Measurements from ENCODE around the gene WNT7B. TPM values are rescaled to one million over a fixed set of nuclear protein-coding genes. Genes with fewer than 3 reads are reported as not detected.

WNT7B gene
- total RNA-seq, 1 donor from 2014 or later = 22.1 TPM

DNA sequence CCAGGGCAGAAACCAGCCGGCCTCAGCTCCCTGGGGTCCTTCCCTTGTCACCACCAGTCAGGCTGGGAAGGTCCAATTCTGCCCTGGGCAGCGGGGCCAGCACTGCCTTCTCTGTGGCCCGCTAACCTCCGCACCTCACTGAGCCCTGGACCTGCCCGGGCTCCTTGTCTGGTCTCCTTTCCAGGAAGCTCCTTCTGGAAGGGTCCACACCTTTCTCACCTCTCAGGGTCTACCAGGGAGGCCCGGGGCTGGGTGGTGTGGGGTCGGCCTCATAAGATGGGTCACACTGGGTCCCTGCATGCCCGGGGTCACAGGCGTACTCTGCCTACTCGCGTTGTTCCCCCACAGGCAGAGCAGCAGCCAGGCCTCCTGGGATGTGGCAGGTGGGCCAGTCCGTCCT lies 69.0 kb downstream of the WNT7B start:
- DNase-seq (ENCODE audit: low spot score) = no peak

DNA sequence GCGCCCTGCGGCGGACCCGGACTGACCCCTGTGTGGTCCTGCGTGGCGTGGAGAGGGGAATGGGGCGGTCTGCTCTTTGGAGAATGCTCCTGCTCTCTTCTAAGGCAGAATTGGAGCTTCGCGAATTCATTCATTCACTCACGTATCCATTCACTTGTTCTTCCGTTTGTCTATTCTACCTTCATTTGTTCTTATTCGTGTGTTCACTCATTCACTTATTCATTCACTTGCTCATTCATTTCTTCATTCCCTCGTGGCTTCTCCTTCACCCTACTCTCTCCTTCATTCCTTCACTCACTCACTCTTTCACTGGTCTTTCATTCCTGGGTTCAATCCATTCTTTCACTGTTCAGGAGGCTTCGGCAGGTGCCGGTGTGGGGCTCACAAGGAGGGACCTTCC lies 69.6 kb downstream of the WNT7B start:
- DNase-seq (ENCODE audit: low spot score) = no peak

GRCh38 chr22:45906946-45907345 lies 70.0 kb downstream of the WNT7B start:
- DNase-seq (ENCODE audit: low spot score) = no peak

GRCh38 chr22:45905924-45906865 lies 70.8 kb downstream of the WNT7B start:
- no peak for DNase-seq (ENCODE audit: low spot score)

DNA sequence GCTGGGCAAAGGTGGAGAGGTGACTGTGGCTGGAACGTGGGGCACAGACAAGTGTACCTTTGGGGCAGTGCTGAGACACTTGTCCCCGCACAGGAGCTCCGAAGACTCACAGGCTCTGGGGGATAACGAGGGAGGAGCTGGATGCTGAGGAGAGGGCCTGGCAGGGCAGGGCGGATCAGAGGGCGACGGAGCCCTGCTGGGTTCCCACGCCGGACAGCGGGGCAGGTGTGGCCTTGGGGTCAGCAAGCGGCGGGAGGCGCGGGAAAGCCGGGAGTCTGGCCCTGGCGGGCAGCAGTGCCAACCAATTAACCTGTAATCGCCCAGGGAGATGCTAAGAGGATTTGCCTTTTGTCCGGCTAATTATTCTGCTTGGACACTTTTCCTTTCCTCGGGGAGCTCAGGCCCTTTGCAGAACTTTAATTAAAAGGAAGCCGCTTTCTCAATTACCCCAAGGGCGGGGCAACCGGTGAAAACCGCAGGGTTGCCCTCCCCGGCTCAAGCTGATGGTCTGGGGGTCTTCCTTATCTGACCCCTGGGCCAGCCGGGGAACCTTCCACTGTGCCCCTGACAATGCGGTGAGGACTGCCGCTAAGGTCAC lies 71.5 kb downstream of the WNT7B start:
- DNase-seq (ENCODE audit: low spot score) = no peak

DNA sequence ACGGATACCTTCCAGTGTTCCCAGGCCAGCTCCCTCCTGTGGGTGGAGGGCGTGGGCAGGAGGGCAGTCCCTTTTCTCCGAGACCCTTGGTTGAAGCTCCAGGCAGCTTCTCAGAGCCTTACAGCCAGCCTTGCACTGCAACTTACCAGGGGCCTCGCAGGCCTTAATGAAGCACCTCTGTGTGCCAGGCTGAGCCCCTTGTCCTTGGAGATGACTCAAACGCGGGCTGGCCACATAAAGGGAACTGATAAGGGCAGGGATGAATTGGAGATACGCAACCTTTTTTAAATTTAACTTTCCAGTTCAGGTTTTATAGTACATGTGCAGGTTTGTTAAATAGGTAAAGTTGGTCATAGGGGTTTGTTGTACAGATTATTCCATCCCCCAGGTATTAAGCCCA lies 72.7 kb downstream of the WNT7B start:
- no peak for DNase-seq (ENCODE audit: low spot score)

DNA sequence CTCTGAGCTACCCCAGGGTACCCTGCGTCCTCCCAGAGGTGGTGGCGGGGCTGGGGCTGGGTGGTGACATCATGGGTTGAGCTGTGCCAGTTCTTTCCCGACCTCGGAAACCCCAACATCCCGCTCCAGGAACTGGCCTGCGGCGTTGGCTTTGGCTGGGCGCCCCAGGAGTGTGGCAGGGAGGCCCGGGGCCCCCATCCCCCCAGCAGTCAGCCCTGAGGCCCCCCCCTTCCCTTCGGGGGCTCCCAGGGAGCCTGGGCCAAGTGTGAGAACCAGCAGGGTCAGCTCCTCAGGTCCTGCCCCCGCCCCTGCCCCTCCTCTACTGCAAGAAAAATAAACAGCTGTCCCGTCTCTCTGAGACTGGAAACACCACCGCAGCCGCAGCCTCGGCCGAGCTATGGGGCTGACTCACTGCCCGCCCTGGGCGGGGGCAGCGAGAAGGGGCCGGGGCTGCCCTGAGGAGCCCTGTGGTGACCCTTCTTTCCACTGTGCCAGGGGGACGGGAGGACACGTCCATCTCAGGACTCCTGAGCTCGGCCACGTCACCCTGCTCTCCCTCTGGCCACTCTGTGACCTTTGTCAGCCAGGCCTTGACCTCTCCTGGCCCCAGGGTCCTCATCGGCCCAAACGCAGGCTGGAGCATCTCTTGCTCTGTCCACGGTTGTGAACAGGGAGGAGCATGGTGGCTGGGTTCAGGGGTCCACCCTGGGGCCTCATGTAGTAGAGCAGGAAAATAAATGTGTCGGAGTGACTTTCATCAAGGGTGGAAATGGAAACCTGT lies 73.4 kb downstream of the WNT7B start:
- DNase-seq (ENCODE audit: low spot score) = no peak

DNA sequence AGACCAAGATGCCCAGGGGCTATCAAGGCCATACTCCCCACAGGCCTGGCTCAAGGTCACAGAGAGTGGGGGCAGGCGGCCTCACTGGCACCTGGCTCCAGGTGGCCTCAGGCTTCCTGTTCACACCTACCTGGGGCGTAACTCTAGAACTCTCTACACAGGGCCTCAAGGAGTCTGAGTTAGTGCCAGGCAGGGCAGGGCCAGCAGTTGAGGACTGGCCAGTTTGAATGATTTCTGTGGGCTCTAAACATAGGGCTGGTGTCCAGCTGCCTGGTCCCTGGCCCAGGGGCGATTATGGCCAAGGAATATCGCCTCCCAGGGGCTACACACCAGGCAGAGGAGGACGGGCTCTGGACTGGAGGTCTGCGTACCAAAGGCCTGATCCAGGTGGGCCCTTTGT lies 79.2 kb downstream of the WNT7B start:
- DNase-seq (ENCODE audit: low spot score) = no peak

- no peak for DNase-seq (ENCODE audit: low spot score)
These were observed 79.9 kb downstream of the WNT7B start for GRCh38 chr22:45896964-45897538.

DNA sequence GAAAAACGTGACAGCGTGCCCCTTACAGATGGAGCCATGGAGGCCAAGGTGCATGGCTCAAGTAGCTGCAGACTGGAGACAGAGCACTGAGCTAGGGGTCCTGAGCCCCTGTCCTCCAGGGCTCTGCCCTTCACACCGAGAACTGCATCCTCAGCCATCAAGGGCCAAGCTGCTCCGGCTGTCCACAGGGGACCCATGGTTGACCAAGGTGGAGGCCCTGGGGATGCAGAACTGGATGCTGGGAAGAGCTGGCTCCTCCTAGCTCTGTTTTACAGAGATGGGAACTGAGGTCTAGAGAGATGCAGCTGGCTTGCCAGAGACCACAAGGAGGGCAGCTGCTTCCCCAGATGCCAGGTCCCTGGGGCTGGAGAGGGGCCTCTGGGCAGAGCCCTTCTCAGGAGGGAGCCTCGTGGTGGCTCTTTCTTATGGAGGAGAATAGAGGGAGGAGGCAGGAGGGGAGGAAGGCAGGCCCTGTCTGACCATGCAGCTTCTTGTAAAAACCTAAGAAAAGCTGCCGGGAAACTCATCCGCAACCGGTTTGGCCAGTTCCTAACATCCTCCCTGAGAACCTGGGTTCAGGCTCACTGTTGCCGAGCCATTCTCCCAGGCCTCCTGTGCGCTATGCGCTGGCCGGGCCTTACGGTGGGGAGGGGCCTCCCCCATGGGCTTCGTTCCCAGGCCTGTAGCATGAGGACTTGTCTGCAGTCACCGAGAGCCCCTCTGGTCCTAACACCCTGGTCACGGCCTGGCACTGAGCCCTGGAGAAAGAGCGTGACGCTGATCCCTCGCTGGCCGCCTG lies 80.6 kb downstream of the WNT7B start:
- peak; percentile 61 for DNase-seq (ENCODE audit: low spot score)

DNA sequence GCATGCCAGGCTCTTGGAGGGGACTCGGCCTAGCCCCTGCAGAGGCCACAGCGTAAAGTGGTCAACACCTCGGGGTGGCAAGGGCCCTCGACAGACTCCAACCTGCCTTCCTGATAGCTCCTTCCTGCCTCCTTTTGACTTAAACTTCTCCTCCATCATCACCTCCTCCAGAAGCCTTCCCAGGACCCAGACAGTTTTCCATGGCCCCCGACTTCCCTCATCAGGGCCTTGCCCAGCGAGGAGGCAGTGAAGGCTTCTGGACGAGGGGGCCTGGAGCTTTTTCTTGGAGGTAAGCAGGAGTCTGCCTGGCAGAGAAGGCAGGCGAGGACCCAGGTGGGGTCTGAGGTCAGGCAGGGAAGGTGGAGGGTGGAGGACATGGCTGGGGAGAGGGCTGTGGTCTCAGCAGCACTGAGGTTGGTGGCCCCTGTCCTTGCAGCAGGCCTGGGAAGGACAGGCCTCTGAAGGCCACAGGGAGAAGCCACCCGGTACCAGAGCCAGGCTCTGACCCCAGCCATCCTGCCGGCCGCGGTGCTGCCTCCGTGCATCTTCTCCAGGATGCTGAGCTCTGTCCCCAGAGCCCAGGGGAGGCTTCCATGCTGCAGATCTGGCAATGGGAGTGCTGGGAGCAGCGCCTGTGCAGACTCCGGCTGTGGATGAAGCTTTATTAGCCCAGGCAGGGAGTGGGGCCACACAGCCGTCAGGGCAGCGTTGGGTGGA lies 81.4 kb downstream of the WNT7B start:
- DNase-seq (ENCODE audit: low spot score) = no peak

DNA sequence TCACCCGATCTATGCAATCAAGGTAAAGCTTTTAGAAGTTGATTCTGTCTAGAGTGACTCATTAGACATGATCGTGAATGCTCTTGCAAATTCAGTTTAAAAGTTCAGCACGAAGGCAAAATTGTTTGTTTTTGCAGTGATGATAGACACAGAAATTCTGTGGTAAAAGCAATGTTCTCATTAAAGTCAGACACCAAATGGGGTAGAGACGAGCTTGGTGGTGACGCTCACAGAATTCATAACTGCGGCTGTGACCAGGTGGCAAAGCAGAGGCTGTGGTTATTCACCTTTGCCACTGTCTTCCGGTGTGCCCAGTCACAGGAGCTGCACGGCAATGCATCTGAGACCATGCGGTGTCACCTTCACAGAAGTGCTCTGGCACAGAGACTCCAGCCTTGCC lies 83.4 kb downstream of the WNT7B start:
- no peak for DNase-seq (ENCODE audit: low spot score)

DNA sequence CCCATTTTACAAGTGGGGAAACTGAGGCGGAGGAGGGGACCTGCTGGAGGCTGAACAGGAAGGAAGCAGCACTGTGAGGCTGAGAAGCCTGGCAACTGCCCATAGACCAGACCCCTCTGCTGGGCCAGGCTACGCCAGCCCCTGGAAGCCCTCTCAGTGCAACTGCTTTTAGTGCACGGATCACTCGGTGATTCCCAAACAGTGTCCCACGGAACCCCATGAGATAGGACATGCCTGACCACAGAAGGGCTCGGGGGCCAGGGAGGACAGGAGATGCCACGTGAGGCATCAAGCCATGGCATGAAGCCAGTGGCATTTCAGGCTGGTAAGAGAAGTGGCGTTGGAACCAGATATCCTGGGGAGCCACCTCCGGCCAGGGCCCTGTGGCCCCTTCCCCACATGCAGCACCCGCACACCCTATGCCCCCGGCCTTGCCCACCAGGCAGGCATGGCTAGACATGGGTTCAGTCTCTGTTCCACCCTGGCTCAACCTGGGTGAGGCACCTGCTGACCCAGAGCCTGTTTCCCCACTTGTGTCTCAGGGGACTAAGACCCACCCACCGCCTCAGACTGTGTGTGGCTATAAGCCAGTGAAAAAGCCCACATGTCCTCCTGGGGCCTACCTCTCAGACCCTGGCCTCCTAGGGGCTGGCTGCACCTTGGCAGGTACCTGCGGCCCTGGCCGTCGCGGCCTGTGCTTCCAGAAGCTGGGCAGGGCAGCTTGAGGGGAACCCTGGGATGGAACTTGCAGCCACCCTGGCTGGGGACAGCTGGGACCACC lies 84.1 kb downstream of the WNT7B start:
- DNase-seq (ENCODE audit: low spot score) = no peak

DNA sequence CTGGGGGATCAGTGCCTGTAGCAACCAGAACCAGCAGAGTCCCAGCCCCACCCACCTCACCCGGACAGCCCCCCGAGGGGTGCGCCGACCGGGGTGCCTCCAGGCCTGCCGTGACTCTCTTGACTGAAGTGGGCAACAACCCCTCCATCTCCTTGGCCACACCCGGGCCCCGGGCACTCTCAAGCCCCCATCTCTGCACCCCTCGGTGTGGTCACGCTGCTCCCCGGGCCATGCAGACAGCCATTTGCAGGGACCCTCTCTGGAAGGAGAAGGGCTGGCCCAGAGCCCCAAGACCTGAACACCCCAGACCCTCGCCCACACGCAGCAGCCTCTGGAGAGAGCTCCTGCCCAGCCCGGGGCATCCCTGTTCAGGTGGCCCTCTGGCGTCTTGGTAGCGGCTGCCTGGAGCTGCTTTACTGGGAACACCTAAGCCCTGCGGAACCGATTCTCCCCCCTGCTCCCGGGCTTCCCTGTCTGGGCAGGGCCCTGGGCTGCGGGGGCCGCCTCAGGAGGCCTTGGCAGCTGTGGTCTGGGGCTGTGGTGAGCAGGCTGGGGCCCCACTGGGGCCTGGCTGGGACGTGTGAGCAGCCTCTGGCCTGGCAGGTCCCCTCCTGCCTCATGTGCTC lies 84.9 kb downstream of the WNT7B start:
- DNase-seq (ENCODE audit: low spot score) = no peak

- DNase-seq (ENCODE audit: low spot score) = no peak
These were observed 85.4 kb downstream of the WNT7B start for GRCh38 chr22:45891471-45891995.

- no peak for DNase-seq (ENCODE audit: low spot score)
These were observed 85.9 kb downstream of the WNT7B start for GRCh38 chr22:45891021-45891421.

GRCh38 chr22:45890351-45890635 lies 86.7 kb downstream of the WNT7B start:
- no peak for DNase-seq (ENCODE audit: low spot score)

- no peak for DNase-seq (ENCODE audit: low spot score)
These were observed 87.2 kb downstream of the WNT7B start for GRCh38 chr22:45889539-45890350.
